GM19239 (cell line): Measurements from ENCODE around the gene PAX6.

Source experiments
- DNase-seq: peaks from one replicate; pipeline ENCODE4 v3.0.0; 2011; ENCODE audit warnings: low spot score; ENCODE audit not compliant: insufficient read length
- FAIRE-seq: peaks from 2 replicates; lab custom pipeline; 2011; peaks lifted over from hg19 to GRCh38; lab: Jason Lieb, UNC

PAX6 gene

GRCh38 chr11:31809857-31810778, 1.0 kb downstream of the PAX6 start:
- FAIRE-seq: no peak
- no peak for DNase-seq

GRCh38 chr11:31809541-31809856, 1.6 kb downstream of the PAX6 start:
- FAIRE-seq (no peak), DNase-seq (no peak)

GRCh38 chr11:31808721-31809540, 2.2 kb downstream of the PAX6 start:
- FAIRE-seq (no peak), DNase-seq (no peak)

- no peak for FAIRE-seq
Observed at GRCh38 chr11:31807799-31808667, 3.1 kb downstream of the PAX6 start.

GRCh38 chr11:31806928-31807798, 4.0 kb downstream of the PAX6 start:
- FAIRE-seq (no peak), DNase-seq (no peak)

More at GRCh38 chr11:31807799-31808667, 3.1 kb downstream of the PAX6 start:
- DNase-seq: no peak

- no peak for FAIRE-seq
- DNase-seq: no peak
Observed at GRCh38 chr11:31806186-31806927, 4.8 kb downstream of the PAX6 start.

GRCh38 chr11:31805629-31806185, 5.4 kb downstream of the PAX6 start:
- FAIRE-seq: no peak
- no peak for DNase-seq

- no peak for DNase-seq
Observed at GRCh38 chr11:31805037-31805628, 6.0 kb downstream of the PAX6 start.

GRCh38 chr11:31804312-31805036, 6.6 kb downstream of the PAX6 start:
- DNase-seq (no peak), FAIRE-seq (no peak)

More at GRCh38 chr11:31805037-31805628, 6.0 kb downstream of the PAX6 start:
- FAIRE-seq: no peak

GRCh38 chr11:31803813-31804311, 7.3 kb downstream of the PAX6 start:
- FAIRE-seq (no peak), DNase-seq (no peak)

- DNase-seq (no peak), FAIRE-seq (no peak)
Observed at GRCh38 chr11:31802990-31803812, 7.9 kb downstream of the PAX6 start.

- no peak for FAIRE-seq
- no peak for DNase-seq
Observed at GRCh38 chr11:31802609-31802989, 8.5 kb downstream of the PAX6 start.

GRCh38 chr11:31802000-31802551, 9.0 kb downstream of the PAX6 start:
- FAIRE-seq (no peak), DNase-seq (no peak)

GRCh38 chr11:31801298-31801702, 9.8 kb downstream of the PAX6 start:
- DNase-seq (no peak), FAIRE-seq (no peak)

- FAIRE-seq (no peak), DNase-seq (no peak)
Observed at GRCh38 chr11:31800398-31801265, 10.5 kb downstream of the PAX6 start.
